K562 (cell line): ENCODE data around the gene ITGAD. TPM values are rescaled to one million over a fixed set of nuclear protein-coding genes. Genes with fewer than 3 reads are reported as not detected.

Source experiments
- BHLHE40 ChIP-seq: IDR thresholded peaks from 2 replicates; pipeline ENCODE4 v1.6.1; 2011; ENCODE audit warnings: low read length, improper control_type of control experiment
- CEBPB ChIP-seq: fragments of 450-650 bp; IDR thresholded peaks from 2 replicates; pipeline ENCODE4 v1.6.1; 2016; ENCODE audit warnings: missing genetic modification characterization, missing compliant biosample characterization
- EP300 ChIP-seq: IDR thresholded peaks from 2 replicates; pipeline ENCODE4 v1.6.1; 2012; ENCODE audit warnings: low read length, improper control_type of control experiment
- ESRRA ChIP-seq: fragments of 450-650 bp; IDR thresholded peaks from 2 replicates; pipeline ENCODE4 v1.6.1; 2014; ENCODE audit warnings: low read depth, mild to moderate bottlenecking, moderate library complexity, borderline replicate concordance
- HDAC2 ChIP-seq: fragments of 450-650 bp; IDR thresholded peaks from 2 replicates; pipeline ENCODE4 v1.6.1; 2016; ENCODE audit warnings: mild to moderate bottlenecking
- JUND ChIP-seq, 2 experiments: IDR thresholded peaks; 2 replicates in 1 of 2; 3 replicates in 1 of 2; pipeline ENCODE4 v1.6.1; 2011; ENCODE audit warnings: borderline replicate concordance in 2 of 2, low read depth in 2 of 2, low read length in 2 of 2, improper control_type of control experiment in 1 of 2, missing biosample characterization in 1 of 2, missing genetic modification characterization in 1 of 2, missing genetic modification reagents in 1 of 2
- KDM5B ChIP-seq: fragments of 200-600 bp; sonication (generic); IDR thresholded peaks from 2 replicates; pipeline ENCODE4 v1.6.1; 2012; ENCODE audit warnings: low read depth, mild to moderate bottlenecking, moderate library complexity, low read length, control low read depth, inconsistent platforms; ENCODE audit not compliant: insufficient replicate concordance
- KLF10 ChIP-seq: fragments of 250-450 bp; sonication (Bioruptor Pico); IDR thresholded peaks from 2 replicates; pipeline ENCODE4 v1.6.1; 2021; ENCODE audit warnings: matching md5 sums
- MTA3 ChIP-seq: fragments of 450-650 bp; formaldehyde crosslinking; IDR thresholded peaks from 2 replicates; pipeline ENCODE4 v1.6.1; 2017; ENCODE audit warnings: mild to moderate bottlenecking, borderline replicate concordance
- OTX1 ChIP-seq: fragments of 450-650 bp; formaldehyde crosslinking; IDR thresholded peaks from 2 replicates; pipeline ENCODE4 v1.4.0; 2022; ENCODE audit warnings: mild to moderate bottlenecking
- POLR2B ChIP-seq: fragments of 450-650 bp; IDR thresholded peaks from 2 replicates; pipeline ENCODE4 v1.6.1; 2018; ENCODE audit warnings: low read depth; ENCODE audit not compliant: partially characterized antibody
- RBFOX2 ChIP-seq: fragments of 200-400 bp; formaldehyde crosslinking; IDR thresholded peaks from 2 replicates; pipeline ENCODE4 v1.6.1; 2017; ENCODE audit warnings: low read depth, mild to moderate bottlenecking, low read length, moderate library complexity
- SMAD3 ChIP-seq: fragments of 450-650 bp; formaldehyde crosslinking; conservative IDR thresholded peaks from 2 replicates; pipeline ENCODE4 v1.4.0; 2020; ENCODE audit warnings: mild to moderate bottlenecking
- SREBF1 ChIP-seq: fragments of 150-350 bp; IDR thresholded peaks from 2 replicates; pipeline ENCODE4 v1.6.1; 2014; ENCODE audit warnings: antibody characterized with exemption, low read depth, low read length, borderline replicate concordance
- TAF1 ChIP-seq: IDR thresholded peaks from 2 replicates; pipeline ENCODE4 v1.6.1; 2011; ENCODE audit warnings: mild to moderate bottlenecking, low read length, moderate library complexity; ENCODE audit not compliant: insufficient read depth, control insufficient read depth, severe bottlenecking; ENCODE audit errors: extremely low read depth
- TCF3 ChIP-seq: sonication (generic); formaldehyde crosslinking; IDR thresholded peaks from 2 replicates; pipeline ENCODE4 v1.4.0; 2020; ENCODE audit warnings: mild to moderate bottlenecking, missing genetic modification reagents
- TCF7 ChIP-seq: sonication (generic); IDR thresholded peaks from 2 replicates; pipeline ENCODE4 v1.6.1; 2016; ENCODE audit warnings: antibody characterized with exemption, borderline replicate concordance
- THRAP3 ChIP-seq: fragments of 450-650 bp; IDR thresholded peaks from 2 replicates; pipeline ENCODE4 v1.6.1; 2016; ENCODE audit warnings: mild to moderate bottlenecking, inconsistent platforms, borderline replicate concordance
- XRCC5 ChIP-seq: fragments of 200-400 bp; formaldehyde crosslinking; IDR thresholded peaks from 2 replicates; pipeline ENCODE4 v1.6.1; 2017; ENCODE audit warnings: low read depth, mild to moderate bottlenecking, low read length
- polyA plus RNA-seq, 8 experiments: library from polyadenylated mRNA; depleted of rRNA in 4 of 8; stranded (reverse) in 5 of 8; unstranded in 3 of 8; fragments of >200 nt; fragmentation: Nextera tagmentation in 2 of 8; fragmentation: Illumina TruSeq in 1 of 8; extraction: Ambion mirVana in 2 of 8; extraction: Trizol in 1 of 8; gene quantifications; 2 replicates each; pipeline versions ENCODE4 v1.2.1 to v1.2.3, GENCODE V29; 2011 to 2014; ENCODE audit warnings: inconsistent platforms in 1 of 8, missing spikeins in 1 of 8
- total RNA-seq, 7 experiments: library from RNA; depleted of rRNA in 6 of 7; stranded (reverse); fragments of >200 nt in 6 of 7; fragmentation: Illumina TruSeq in 2 of 7; extraction: Trizol in 2 of 7; gene quantifications; 2 replicates each; pipeline versions ENCODE4 v1.2.1 to v1.2.3, GENCODE V29; 2011 to 2021; ENCODE audit warnings: low replicate concordance in 1 of 7
- TF ChIP-seq, protein P1 (sequence below), 2 experiments: IDR thresholded peaks; 2 replicates each; pipeline ENCODE4 v1.6.1; 2011; ENCODE audit warnings: borderline replicate concordance in 1 of 2, control low read depth in 1 of 2, low read depth in 1 of 2, low read length in 1 of 2, mild to moderate bottlenecking in 1 of 2, mixed read lengths in 1 of 2, moderate library complexity in 1 of 2; ENCODE audit not compliant: insufficient read depth in 1 of 2, insufficient read length in 1 of 2, poor library complexity in 1 of 2, severe bottlenecking in 1 of 2; ENCODE audit errors: extremely low read depth in 1 of 2
- TF ChIP-seq, protein P2 (sequence below): sonication (generic); formaldehyde crosslinking; IDR thresholded peaks from 2 replicates; pipeline ENCODE4 v1.8.0; 2023; ENCODE audit warnings: mild to moderate bottlenecking, missing genetic modification reagents
- TF ChIP-seq, protein P3 (sequence below): sonication (generic); formaldehyde crosslinking; IDR thresholded peaks from 2 replicates; pipeline ENCODE4 v1.4.0; 2020; ENCODE audit warnings: mild to moderate bottlenecking, missing genetic modification reagents

The ITGAD gene
- total and polyA plus RNA-seq, 9 of the 15 experiments (the other 6 are each of a cell fraction or from before 2014, with no cell fraction given) = not detected

DNA sequence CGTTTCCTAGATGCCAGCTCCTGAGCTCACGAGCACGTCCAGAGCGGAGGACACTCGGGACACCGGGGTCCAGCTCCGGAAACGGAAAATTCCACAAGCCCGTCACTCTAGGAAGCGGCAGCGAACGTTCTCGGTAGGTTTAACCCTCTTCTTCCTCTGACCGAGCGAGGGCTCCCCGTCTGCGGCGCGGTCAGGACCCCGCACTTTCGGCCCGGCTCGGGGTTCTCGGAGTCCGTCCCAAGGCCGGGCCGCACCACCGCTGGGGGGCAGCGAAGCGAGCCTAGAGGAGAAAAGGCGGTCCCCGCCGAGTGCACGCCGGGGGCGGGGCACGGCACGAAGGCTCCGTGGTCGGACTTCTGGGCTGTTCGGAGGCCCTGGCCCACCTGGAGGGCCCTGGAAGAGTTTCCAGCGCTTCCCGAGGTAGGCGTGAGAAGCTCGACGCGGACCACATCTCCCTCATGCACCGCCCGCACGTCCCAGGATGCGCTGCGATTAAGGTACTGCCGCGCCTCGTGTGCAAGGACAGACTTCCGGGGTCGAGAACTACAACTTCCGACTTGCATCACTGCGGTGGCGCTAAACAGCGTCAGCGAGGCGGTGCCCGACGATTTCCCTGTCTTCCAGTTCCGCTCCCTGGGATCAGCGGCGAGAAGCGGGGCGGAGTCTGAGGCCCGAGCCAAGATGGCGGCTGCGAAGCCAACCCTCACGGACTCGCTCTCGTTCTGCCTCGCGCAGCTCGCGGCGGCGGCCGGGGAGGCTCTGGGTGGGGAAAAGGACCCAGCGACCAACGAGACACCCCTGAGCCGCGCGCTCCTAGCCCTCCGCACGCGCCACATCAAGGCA lies 65.9 kb downstream of the ITGAD start, which contains the start of gene ARMC5 (continued):
- TF ChIP-seq, protein P1, sequence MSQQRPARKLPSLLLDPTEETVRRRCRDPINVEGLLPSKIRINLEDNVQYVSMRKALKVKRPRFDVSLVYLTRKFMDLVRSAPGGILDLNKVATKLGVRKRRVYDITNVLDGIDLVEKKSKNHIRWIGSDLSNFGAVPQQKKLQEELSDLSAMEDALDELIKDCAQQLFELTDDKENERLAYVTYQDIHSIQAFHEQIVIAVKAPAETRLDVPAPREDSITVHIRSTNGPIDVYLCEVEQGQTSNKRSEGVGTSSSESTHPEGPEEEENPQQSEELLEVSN (IDR thresholded peaks at IDR 0.05; ENCODE audit: borderline replicate concordance in 1 of 2, extremely low read depth in 1 of 2, insufficient read depth in 1 of 2, insufficient read length in 1 of 2, low read depth in 1 of 2, low read length in 1 of 2, poor library complexity in 1 of 2, severe bottlenecking in 1 of 2) = peak; percentile 86 to 87
- TF ChIP-seq, protein P2, sequence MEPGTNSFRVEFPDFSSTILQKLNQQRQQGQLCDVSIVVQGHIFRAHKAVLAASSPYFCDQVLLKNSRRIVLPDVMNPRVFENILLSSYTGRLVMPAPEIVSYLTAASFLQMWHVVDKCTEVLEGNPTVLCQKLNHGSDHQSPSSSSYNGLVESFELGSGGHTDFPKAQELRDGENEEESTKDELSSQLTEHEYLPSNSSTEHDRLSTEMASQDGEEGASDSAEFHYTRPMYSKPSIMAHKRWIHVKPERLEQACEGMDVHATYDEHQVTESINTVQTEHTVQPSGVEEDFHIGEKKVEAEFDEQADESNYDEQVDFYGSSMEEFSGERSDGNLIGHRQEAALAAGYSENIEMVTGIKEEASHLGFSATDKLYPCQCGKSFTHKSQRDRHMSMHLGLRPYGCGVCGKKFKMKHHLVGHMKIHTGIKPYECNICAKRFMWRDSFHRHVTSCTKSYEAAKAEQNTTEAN = peak; percentile 69; the same call in 1 of the 2 replicates
- TF ChIP-seq POLR2B (peak; percentile 84), TCF7 (0 out of 2 replicates have a peak, but pooled peaks have one; percentile 38), MTA3 (peak; percentile 90), EP300 (peak; percentile 13; the same call in 1 of the 2 replicates), RBFOX2 (peak; percentile 93), THRAP3 (no peak), CEBPB (tag) (peak; percentile 60), SREBF1 (no peak), BHLHE40 (peak; percentile 26; the same call in 1 of the 2 replicates), TCF3 (CRISPR knock-in tag) (peak; percentile 36), KDM5B (peak; percentile 33), OTX1 (CRISPR knock-in tag) (peak; percentile 91; the same call in 1 of the 2 replicates), TAF1 (peak; percentile 92), ESRRA (peak; percentile 55; the same call in 1 of the 2 replicates), HDAC2 (peak; percentile 89), SMAD3 (CRISPR knock-in tag) (peak; percentile 87; the same call in 1 of the 2 replicates), KLF10 (CRISPR knock-in tag) (no peak), JUND (IDR thresholded peaks at IDR 0.05; ENCODE audit: borderline replicate concordance, low read depth, low read length) (peak; percentile 57), JUND (tag; IDR thresholded peaks at IDR 0.05; ENCODE audit: borderline replicate concordance, low read depth, low read length) (no peak; the same call in 2 of the 3 replicates), XRCC5 (peak; percentile 18; the same call in 1 of the 2 replicates)
- TF ChIP-seq, protein P3, sequence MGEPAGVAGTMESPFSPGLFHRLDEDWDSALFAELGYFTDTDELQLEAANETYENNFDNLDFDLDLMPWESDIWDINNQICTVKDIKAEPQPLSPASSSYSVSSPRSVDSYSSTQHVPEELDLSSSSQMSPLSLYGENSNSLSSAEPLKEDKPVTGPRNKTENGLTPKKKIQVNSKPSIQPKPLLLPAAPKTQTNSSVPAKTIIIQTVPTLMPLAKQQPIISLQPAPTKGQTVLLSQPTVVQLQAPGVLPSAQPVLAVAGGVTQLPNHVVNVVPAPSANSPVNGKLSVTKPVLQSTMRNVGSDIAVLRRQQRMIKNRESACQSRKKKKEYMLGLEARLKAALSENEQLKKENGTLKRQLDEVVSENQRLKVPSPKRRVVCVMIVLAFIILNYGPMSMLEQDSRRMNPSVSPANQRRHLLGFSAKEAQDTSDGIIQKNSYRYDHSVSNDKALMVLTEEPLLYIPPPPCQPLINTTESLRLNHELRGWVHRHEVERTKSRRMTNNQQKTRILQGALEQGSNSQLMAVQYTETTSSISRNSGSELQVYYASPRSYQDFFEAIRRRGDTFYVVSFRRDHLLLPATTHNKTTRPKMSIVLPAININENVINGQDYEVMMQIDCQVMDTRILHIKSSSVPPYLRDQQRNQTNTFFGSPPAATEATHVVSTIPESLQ = peak; percentile 91
